ES-I3 (cell line): ENCODE data around the gene EIF4G2.
"Not testable (repeated sequence)": the region's sequence is repeated elsewhere in the genome, so short reads cannot be mapped to it uniquely, and the experiment has no call there.

Source experiments
- H3K36me3 ChIP-seq: 2 replicates; pipeline ENCODE4 v1.6.1; 2013; ENCODE audit warnings: mild to moderate bottlenecking, low read length, control low read depth, moderate library complexity; ENCODE audit not compliant: insufficient read depth
- H3K4me1 ChIP-seq: 2 replicates; pipeline ENCODE4 v1.6.1; 2013; ENCODE audit warnings: mild to moderate bottlenecking, control low read depth, low read length; ENCODE audit not compliant: insufficient read depth
- H3K9ac ChIP-seq: 2 replicates; pipeline ENCODE4 v1.6.1; 2013; ENCODE audit warnings: low read depth, mild to moderate bottlenecking, low read length, moderate library complexity
- H3K9me3 ChIP-seq: 2 replicates; pipeline ENCODE4 v1.6.1; 2013; ENCODE audit warnings: mild to moderate bottlenecking, low read length, moderate library complexity; ENCODE audit not compliant: control insufficient read depth, insufficient read depth

Gene EIF4G2

GRCh38 chr11:10808553-10809372, at the start of gene EIF4G2:
Gene EIF4G2 (minus strand): TSS chr11:10808926.
- Histone ChIP-seq H3K9ac (peak within 1 kb of the TSS; percentile 98), H3K4me1 (no peaks in the 10 kb centered on the region; the same call in 1 of the 2 replicates), H3K36me3 (peaks cover 32% of the 10 kb centered on the region), H3K9me3 (no peaks in the 10 kb centered on the region; the same call in 1 of the 2 replicates)

GRCh38 chr11:10857709-10858438, 49.1 kb upstream of the EIF4G2 start, which contains the start of gene ZBED5:
Gene ZBED5 (minus strand): TSS chr11:10858053. CDS start chr11:10854945, 3,108 bp downstream.
- peaks cover 9% of the 10 kb centered on the region for H3K4me1 ChIP-seq
- H3K9me3 ChIP-seq = no peaks in the 10 kb centered on the region
- H3K36me3 ChIP-seq = peaks cover 15% of the 10 kb centered on the region
- H3K9ac ChIP-seq = peak within 1 kb of the TSS; percentile 90

GRCh38 chr11:10857459-10857708, 48.7 kb upstream of the EIF4G2 start:
- peaks cover 9% of the 10 kb centered on the region for H3K4me1 ChIP-seq
- H3K9ac ChIP-seq = peak overlapping the region; percentile 90
- H3K9me3 ChIP-seq = no peaks in the 10 kb centered on the region
- peaks cover 17% of the 10 kb centered on the region for H3K36me3 ChIP-seq

- H3K9me3 ChIP-seq = no peaks in the 10 kb centered on the region
- H3K9ac ChIP-seq = peak overlapping the region; percentile 90
- H3K36me3 ChIP-seq = peaks cover 17% of the 10 kb centered on the region
- H3K4me1 ChIP-seq = peaks cover 9% of the 10 kb centered on the region
Observed at GRCh38 chr11:10856689-10857458, 48.1 kb upstream of the EIF4G2 start.

- H3K9me3 ChIP-seq = no peaks in the 10 kb centered on the region
- H3K36me3 ChIP-seq = peaks cover 17% of the 10 kb centered on the region
- no peak overlapping the region for H3K9ac ChIP-seq
- H3K4me1 ChIP-seq = peaks cover 9% of the 10 kb centered on the region
Observed at GRCh38 chr11:10855295-10855694, 46.6 kb upstream of the EIF4G2 start.

- Histone ChIP-seq H3K9ac (no peak overlapping the region), H3K36me3 (peaks cover 5% of the 10 kb centered on the region; the same call in 1 of the 2 replicates), H3K4me1 (peaks cover 6% of the 10 kb centered on the region; the same call in 1 of the 2 replicates), H3K9me3 (no peaks in the 10 kb centered on the region)
Observed at GRCh38 chr11:10847960-10848860, 39.5 kb upstream of the EIF4G2 start.

GRCh38 chr11:10846660-10847059, 37.9 kb upstream of the EIF4G2 start:
- Histone ChIP-seq H3K9me3 (no peaks in the 10 kb centered on the region), H3K4me1 (peaks cover 6% of the 10 kb centered on the region; the same call in 1 of the 2 replicates), H3K36me3 (no peaks in the 10 kb centered on the region), H3K9ac (no peak overlapping the region)

- Histone ChIP-seq H3K36me3 (no peaks in the 10 kb centered on the region), H3K9me3 (no peaks in the 10 kb centered on the region), H3K9ac (no peak overlapping the region), H3K4me1 (peaks cover 6% of the 10 kb centered on the region; the same call in 1 of the 2 replicates)
Observed at GRCh38 chr11:10845589-10845988, 36.9 kb upstream of the EIF4G2 start.

GRCh38 chr11:10844796-10845195, 36.1 kb upstream of the EIF4G2 start:
- Histone ChIP-seq H3K9me3 (no peaks in the 10 kb centered on the region), H3K4me1 (peaks cover 6% of the 10 kb centered on the region; the same call in 1 of the 2 replicates), H3K36me3 (no peaks in the 10 kb centered on the region), H3K9ac (no peak overlapping the region)

GRCh38 chr11:10844356-10844755, 35.6 kb upstream of the EIF4G2 start:
- Histone ChIP-seq H3K9ac (no peak overlapping the region), H3K9me3 (no peaks in the 10 kb centered on the region), H3K36me3 (no peaks in the 10 kb centered on the region), H3K4me1 (peaks cover 6% of the 10 kb centered on the region; the same call in 1 of the 2 replicates)

- no peaks in the 10 kb centered on the region for H3K9me3 ChIP-seq
- no peak overlapping the region for H3K9ac ChIP-seq
- H3K4me1 ChIP-seq = no peaks in the 10 kb centered on the region
- no peaks in the 10 kb centered on the region for H3K36me3 ChIP-seq
Observed at GRCh38 chr11:10838881-10839280, 30.2 kb upstream of the EIF4G2 start.

- Histone ChIP-seq H3K4me1 (no peaks in the 10 kb centered on the region), H3K9me3 (no peaks in the 10 kb centered on the region), H3K9ac (no peak overlapping the region), H3K36me3 (no peaks in the 10 kb centered on the region)
Observed at GRCh38 chr11:10838083-10838482, 29.4 kb upstream of the EIF4G2 start.

GRCh38 chr11:10836884-10837283, 28.2 kb upstream of the EIF4G2 start:
- not testable (repeated sequence) for H3K4me1 ChIP-seq, H3K36me3 ChIP-seq, H3K9ac ChIP-seq, H3K9me3 ChIP-seq
